ENCODE results near the gene LHX3.

DNA sequence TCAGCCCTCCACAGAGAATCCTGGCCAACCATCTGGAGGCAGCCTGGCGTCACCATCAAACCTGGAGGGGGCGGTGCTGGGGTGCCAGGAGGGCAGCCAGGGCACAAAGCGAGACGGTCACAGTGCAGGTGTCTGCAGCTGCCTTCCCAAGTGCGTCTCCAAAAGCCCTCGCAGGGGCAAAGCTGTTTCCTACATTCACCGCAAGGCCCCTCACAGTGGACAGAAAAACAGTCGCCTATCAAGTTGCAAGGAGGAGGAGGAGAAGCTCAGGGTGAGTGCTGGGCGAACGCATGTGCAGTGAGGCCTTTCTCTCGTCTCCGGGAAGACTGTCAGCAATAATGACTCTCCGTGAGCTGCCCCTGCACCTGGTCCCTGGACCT lies 18.0 kb upstream of the LHX3 start:
- TF ChIP-seq ZNF565 (CRISPR knock-in tag; conservative IDR thresholded peaks at IDR 0.05; ENCODE audit: low read depth): no peak
- TF ChIP-seq ZFP30 (CRISPR knock-in tag; IDR thresholded peaks at IDR 0.05): no peak
- no peak for TF ChIP-seq BACH2 (CRISPR knock-in tag; IDR thresholded peaks at IDR 0.05; ENCODE audit: borderline replicate concordance)
